ENCODE data around the gene RABEP1.

DNA sequence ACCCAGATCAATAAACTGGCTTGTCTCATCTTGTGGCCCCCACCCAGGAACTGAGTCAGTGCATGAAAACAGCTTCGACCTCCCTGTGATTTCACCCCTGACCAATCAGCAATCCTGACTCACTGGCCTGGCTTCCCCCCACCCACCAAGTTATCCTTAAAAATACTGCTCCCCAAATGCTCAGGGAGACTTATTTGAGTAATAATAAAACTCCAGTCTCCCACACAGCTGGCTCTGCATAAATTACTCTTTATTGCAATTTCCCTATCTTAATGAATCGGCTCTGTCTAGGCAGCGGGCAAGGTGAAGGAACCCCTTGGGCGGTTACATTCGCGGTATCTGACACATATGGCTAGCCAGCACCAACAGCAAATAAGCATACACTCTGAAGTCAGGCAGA, 9.8 kb upstream of the RABEP1 start:
- no peak for TF ChIP-seq POLR2AphosphoS5 (IDR thresholded peaks at IDR 0.05; ENCODE audit: low read depth, low read length)
- no peak for TF ChIP-seq TAF1 (IDR thresholded peaks at IDR 0.05; ENCODE audit: borderline replicate concordance, insufficient read depth, low read length)
- no peak for TF ChIP-seq SIN3A (IDR thresholded peaks at IDR 0.05; ENCODE audit: borderline replicate concordance, insufficient read depth, low read length)
